BE2C (cell line): ENCODE results near the gene SPATS2.

ENCODE experiments used
- DNase-seq: peaks from one replicate; pipeline ENCODE4 v3.0.0-alpha.2; 2020
- H3K27me3 ChIP-seq: fragments of 250-450 bp; sonication (Bioruptor Pico); 2 replicates; pipeline ENCODE4 v1.5.1; 2020; ENCODE audit warnings: mild to moderate bottlenecking
- H3K36me3 ChIP-seq: fragments of 250-450 bp; sonication (Bioruptor Pico); 2 replicates; pipeline ENCODE4 v1.5.1; 2020; ENCODE audit warnings: mild to moderate bottlenecking
- H3K4me1 ChIP-seq: fragments of 250-450 bp; sonication (Bioruptor Pico); 2 replicates; pipeline ENCODE4 v1.5.1; 2020
- H3K4me3 ChIP-seq: 2 replicates; pipeline ENCODE4 v1.5.1; 2011; ENCODE audit warnings: low read depth, low read length
- H3K9me3 ChIP-seq: fragments of 250-450 bp; sonication (Bioruptor Pico); 2 replicates; pipeline ENCODE4 v1.5.1; 2020
- CTCF ChIP-seq: IDR thresholded peaks from 2 replicates; pipeline ENCODE4 v1.5.1; 2012; ENCODE audit warnings: mild to moderate bottlenecking, low read depth, low read length

SPATS2 gene

GRCh38 chr12:49440035-49440434 is 72.8 kb downstream of the SPATS2 start:
- no peaks in the 10 kb centered on the region for H3K27me3 ChIP-seq
- TF ChIP-seq CTCF = no peak
- no peaks in the 10 kb centered on the region for H3K4me1 ChIP-seq
- H3K4me3 ChIP-seq = no peak overlapping the region
- no peaks in the 10 kb centered on the region; the same call in 1 of the 2 replicates for H3K36me3 ChIP-seq
- no peak for DNase-seq
- H3K9me3 ChIP-seq = no peaks in the 10 kb centered on the region

GRCh38 chr12:49442915-49443314 is 75.7 kb downstream of the SPATS2 start:
- TF ChIP-seq CTCF = no peak
- Histone ChIP-seq H3K9me3 (peaks cover 4% of the 10 kb centered on the region; the same call in 1 of the 2 replicates), H3K27me3 (no peaks in the 10 kb centered on the region), H3K4me1 (no peaks in the 10 kb centered on the region), H3K4me3 (no peak overlapping the region), H3K36me3 (no peaks in the 10 kb centered on the region; the same call in 1 of the 2 replicates)
- DNase-seq = no peak

- no peaks in the 10 kb centered on the region for H3K27me3 ChIP-seq
- DNase-seq = no peak
- H3K4me3 ChIP-seq = no peak overlapping the region
- H3K4me1 ChIP-seq = no peaks in the 10 kb centered on the region
- peaks cover 4% of the 10 kb centered on the region; the same call in 1 of the 2 replicates for H3K9me3 ChIP-seq
- H3K36me3 ChIP-seq = no peaks in the 10 kb centered on the region; the same call in 1 of the 2 replicates
- TF ChIP-seq CTCF = no peak
Observed at GRCh38 chr12:49446571-49446970, 79.3 kb downstream of the SPATS2 start.

GRCh38 chr12:49448858-49449257 is 81.6 kb downstream of the SPATS2 start:
- no peaks in the 10 kb centered on the region for H3K4me1 ChIP-seq
- TF ChIP-seq CTCF = no peak
- peaks cover 4% of the 10 kb centered on the region; the same call in 1 of the 2 replicates for H3K9me3 ChIP-seq
- no peaks in the 10 kb centered on the region for H3K27me3 ChIP-seq
- no peak for DNase-seq
- no peaks in the 10 kb centered on the region; the same call in 1 of the 2 replicates for H3K36me3 ChIP-seq
- H3K4me3 ChIP-seq = no peak overlapping the region

GRCh38 chr12:49451468-49452259 is 84.4 kb downstream of the SPATS2 start:
- no peak for TF ChIP-seq CTCF
- Histone ChIP-seq H3K4me3 (no peak overlapping the region), H3K27me3 (no peaks in the 10 kb centered on the region), H3K36me3 (peaks cover 3% of the 10 kb centered on the region), H3K4me1 (no peaks in the 10 kb centered on the region), H3K9me3 (peaks cover 4% of the 10 kb centered on the region; the same call in 1 of the 2 replicates)
- DNase-seq = no peak

- Histone ChIP-seq H3K36me3 (peaks cover 3% of the 10 kb centered on the region), H3K9me3 (no peaks in the 10 kb centered on the region), H3K4me3 (no peak overlapping the region), H3K27me3 (no peaks in the 10 kb centered on the region), H3K4me1 (no peaks in the 10 kb centered on the region)
- no peak for DNase-seq
- TF ChIP-seq CTCF = no peak
Observed at GRCh38 chr12:49455501-49455900, 88.2 kb downstream of the SPATS2 start.
